ENCODE measurements around the gene ANTXR1. TPM values are rescaled to one million over a fixed set of nuclear protein-coding genes. Genes with fewer than 3 reads are reported as not detected.

Gene ANTXR1

Small RNA genes lying within 50 kb of the gene (small RNA-seq; reads per million reads assigned to genes)
- gene MIR3126 (1.5 reads per million, percentile 54 among the genes with 10 or more reads in this experiment), gene RNA5SP96 (not detected), gene RNU6-1216P (not detected)

Measured in skeletal muscle satellite cell (primary cell).